KG1 (cell line): Measurements from ENCODE around the gene FOXN4.

Experiments
- DNase-seq: peaks from one replicate; lab custom pipeline; 2025; lab: John Stamatoyannopoulos, UW

FOXN4 gene

DNA sequence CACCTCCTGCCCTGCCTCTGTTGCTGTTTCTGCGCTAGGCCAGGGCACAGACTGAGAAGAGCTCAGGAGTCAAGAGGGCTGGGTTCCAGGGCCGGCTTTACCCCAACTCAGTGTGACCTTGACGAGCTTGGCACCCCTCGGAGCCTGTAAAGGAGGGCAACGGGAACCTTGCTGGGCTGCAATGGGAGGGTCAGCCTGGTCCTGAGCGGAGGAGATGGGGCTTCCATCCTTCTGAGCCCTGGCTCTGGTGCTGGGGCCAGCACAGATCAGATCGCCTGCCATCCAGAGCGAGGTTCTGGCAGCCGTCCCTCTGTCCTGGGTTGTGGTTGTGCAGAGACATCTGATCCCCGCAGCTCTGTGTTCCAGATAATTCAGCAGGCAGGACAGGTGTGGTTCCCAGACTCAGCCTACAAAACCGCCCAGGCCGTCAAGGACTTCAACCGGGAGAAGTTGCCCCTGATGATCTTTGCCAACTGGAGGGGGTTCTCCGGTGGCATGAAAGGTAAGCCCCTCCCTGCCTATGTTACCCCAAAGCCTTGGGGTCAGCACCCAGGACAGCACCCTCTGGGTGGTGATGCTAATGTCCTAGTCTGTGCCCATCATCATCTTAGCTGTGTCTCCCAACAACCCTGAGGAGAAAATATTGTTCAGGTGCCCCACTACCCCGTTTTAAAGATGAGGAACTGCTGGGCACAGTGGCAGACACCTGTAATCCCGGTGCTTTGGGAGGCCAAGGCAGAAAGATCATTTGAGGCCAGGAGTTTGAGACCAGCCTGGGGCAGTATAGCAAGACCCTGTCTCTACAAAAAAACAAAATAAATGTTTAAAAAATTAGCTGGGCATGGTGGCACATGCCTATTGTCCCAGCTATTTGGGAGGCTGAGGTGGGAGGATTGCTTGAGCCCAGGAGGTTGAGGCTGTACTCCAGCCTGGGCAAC, 50.2 kb downstream of the FOXN4 start:
- DNase-seq: no peak

DNA sequence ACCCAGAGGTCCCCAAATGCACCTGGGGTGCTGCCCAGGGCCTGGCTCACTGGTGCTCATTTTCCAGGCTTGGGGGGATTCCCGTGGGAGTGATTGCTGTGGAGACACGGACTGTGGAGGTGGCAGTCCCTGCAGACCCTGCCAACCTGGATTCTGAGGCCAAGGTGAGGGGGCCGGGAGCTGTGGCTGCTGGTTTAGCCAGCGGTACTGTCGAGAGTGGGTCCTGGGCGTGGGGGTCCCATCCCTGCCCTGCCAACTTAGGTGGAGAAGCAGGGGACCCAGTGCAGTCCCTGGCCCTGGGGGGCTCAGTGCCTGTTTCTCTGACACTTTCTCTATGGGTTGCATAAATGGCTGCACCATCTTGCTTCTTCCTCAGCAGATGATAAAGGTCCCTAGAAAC, 50.9 kb downstream of the FOXN4 start:
- no peak for DNase-seq

DNA sequence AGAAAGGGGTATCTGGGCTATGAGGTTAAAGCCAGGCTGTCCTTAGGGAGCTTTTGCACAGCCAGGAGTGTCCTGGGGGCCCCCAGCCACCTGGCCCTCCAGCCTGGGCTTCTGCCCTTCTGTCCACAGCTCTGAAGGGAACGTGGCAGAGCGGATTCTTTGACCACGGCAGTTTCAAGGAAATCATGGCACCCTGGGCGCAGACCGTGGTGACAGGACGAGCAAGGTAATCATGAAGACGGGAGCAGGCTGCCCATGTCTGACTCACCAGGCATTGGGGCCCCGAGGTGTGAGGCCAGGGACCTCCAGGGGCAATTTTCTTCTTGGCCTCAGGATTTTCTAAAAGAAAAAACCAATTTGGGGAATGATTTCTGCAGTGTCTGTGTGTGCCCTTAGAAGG, 53.1 kb downstream of the FOXN4 start:
- DNase-seq: no peak

DNA sequence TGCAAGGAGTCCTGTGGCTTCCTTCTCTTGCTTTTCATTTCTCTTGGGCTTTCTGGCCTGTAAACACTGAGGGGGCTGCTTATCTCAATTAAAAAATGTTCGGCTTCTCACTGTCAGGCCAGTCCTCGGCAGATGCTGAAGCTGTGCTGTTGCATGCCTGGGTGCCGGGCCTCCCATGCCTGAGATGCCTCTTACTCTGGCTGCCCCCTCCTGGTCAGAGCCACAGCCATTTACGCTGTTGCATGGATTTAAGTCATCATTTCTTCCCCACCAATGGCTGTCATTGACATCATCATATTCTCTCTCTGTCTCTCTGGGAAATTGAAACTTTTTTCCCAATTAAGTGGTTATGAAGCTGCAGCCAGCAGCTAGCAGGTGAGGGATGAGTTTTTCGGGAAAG, 53.7 kb downstream of the FOXN4 start:
- DNase-seq: no peak

DNA sequence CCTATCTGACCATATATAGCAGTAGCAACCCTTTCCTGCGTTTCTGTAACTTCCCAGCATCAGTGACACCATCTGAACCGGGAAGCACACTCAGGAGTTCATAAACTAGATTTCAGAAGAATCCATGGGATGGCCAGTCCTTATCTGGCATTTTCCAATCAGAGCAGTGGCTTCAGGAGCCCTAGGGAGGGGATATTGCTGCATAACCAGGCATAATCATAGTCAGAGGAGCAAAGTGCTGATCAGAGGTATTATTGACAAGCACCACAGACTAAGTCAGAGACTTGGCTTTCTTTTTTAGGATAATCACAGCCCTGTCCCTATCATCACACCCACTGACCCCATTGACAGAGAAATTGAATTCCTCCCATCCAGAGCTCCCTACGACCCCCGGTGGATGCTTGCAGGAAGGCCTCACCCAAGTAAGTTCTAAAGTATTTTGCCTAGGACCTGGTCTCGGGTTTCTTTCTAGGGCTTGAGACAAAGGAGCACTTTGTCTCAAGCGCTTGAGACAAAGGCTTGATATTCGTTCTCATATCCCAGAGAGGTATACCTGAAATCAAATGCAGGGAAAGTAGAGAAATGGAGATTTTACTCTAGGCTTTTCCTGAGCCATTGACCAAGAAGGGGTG, 55.1 kb downstream of the FOXN4 start:
- no peak for DNase-seq

DNA sequence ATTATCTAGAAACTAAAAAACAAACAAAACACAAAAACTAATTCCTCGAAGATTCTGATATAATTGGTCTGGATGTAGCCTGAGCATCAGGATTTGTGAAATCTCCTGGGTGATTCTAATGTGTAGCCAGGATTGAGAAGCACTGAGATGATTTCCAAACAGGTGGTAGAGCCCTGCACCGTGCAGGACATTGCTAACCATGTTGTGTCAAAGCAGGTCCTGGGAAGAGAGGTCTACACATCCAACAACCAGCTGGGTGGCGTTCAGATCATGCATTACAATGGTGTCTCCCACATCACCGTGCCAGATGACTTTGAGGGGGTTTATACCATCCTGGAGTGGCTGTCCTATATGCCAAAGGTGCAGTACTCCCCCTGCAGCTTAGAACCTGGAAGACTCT, 56.3 kb downstream of the FOXN4 start:
- no peak for DNase-seq

DNA sequence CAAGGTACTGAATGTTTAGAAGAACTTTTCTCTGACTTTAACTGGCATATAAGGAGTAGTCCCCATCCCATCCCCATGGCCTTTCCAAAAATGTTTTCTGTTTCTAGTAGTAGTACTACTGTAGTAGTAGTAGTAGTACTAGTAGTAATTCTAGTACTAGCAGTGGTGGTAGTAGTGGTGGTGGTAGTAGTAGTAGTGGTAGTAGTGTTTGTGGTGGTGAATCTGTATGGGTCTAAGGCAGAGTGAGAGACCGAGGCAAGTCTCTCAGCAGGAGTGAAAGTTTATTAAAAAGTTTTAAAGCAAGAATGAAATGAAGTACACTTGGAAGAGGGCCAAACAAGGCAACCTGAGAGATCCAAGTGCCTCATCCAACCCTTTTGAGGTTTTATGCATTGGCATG, 58.6 kb downstream of the FOXN4 start:
- no peak for DNase-seq

DNA sequence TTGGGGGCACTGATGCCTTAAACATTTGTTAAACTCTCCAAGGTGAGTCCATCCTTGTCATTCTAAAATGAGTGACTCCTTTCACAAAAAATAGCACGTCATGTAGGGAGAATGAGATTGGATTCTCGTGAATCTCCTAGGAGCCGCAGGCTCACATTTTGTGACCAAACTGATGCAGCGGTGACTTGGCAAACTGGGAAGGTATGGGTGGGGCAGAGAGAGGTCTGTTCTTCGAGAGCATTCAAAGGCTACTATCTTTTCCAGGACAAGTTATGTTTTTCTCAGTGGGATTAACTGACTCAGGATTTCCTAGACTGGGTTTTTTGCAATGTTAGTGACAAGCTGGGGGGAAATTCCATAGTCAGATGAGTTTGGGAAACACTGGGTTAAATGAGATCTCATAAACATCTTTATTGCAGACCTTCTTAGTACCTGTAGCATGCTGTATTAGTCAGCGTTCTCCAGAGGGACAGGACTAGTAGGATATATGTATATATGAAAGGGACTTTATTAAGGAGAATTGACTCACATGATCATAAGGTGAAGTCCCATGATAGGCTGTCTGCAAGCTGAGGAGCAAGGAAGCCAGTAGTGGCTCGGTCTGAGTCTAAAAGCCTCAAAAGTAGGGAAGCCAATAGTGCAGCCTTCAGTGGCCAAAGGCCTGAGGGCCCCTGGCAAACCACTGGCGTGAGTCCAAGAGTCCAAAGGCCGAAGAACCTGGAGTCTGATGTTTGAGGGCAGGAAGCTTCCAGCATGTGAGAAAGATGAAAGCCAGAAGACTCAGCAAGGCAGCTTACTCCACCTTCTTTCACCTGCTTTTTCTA, 61.0 kb downstream of the FOXN4 start:
- no peak for DNase-seq

DNA sequence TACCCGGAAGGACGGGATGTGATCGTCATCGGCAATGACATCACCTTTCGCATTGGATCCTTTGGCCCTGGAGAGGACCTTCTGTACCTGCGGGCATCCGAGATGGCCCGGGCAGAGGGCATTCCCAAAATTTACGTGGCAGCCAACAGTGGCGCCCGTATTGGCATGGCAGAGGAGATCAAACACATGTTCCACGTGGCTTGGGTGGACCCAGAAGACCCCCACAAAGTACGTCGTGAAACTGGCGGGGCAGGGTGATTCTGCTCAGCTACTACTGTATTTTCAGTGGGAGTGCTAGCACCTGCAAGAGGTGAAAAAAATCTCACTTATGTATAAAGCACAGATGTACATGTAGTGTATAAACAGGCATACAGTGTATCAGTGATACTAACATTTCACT, 62.9 kb downstream of the FOXN4 start:
- DNase-seq: no peak

DNA sequence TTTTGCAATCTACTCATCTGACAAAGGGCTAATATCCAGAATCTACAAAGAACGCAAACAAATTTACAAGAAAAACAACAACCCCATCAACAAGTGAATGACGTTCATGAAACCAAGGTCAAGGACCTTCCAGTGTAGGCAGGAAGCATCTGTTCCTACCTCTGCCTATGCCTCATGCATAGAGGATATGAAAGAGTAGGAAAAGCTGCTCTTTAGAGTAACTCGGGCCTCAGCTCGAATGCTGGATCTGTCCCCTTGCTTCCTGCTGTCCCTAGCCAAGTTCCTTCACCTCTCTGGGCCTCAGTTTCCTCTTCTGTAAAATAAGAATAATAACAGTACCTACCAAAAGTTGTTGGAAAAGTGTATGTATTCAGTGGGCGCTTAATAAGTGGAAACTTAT, 65.0 kb downstream of the FOXN4 start:
- DNase-seq: no peak

DNA sequence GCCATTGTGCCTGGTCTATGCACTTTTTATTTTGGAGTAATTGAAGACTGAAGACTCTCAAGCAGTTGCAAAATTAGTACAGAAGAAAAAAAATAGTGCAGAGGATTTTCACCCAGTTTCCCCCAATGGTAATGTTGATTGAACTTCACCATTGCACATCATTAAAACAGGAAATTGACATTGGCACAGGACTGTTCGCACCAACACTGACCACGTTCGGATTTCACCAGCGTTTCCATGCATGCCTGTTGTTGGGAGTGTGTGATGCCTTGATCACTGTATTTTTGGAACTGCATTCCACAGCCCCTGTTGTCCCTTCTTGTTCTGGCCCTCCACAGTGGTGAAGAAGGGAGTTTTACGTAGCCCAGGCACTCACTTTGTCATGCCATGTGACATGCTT, 67.1 kb downstream of the FOXN4 start:
- no peak for DNase-seq

DNA sequence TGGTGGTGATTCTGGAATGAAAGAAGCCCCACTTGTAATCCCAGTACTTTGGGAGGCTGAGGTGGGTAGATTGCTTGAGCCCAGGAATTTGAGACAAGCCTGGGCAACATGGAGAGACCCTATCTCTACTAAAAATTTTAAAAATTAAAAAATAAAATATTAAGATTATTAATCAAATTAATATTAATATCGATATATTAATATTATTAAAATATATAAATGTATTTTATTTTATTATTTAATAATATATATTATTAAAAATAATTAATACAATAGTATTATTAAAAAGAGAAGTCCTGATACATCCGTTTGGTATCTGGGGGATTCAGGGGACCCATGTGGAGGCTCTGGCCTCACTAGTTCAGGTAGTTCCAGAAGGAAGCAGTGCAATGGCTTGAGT, 68.7 kb downstream of the FOXN4 start:
- no peak for DNase-seq

DNA sequence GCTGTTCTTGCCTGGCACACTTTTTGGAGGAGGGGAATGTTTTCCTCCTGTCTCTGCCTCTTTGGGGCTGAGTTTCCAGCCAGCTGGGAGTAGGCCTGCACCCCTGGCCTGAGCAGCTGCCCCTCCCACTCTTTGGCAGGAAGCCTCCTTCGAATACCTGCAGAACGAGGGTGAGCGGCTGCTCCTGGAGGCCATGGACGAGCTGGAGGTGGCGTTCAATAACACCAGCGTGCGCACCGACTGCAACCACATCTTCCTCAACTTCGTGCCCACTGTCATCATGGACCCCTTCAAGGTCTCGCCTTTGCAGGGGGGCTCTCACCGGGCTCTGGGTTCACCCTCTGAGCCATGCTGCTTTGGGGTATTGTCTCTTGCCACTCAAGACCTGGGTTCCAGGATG, 69.4 kb downstream of the FOXN4 start:
- no peak for DNase-seq

DNA sequence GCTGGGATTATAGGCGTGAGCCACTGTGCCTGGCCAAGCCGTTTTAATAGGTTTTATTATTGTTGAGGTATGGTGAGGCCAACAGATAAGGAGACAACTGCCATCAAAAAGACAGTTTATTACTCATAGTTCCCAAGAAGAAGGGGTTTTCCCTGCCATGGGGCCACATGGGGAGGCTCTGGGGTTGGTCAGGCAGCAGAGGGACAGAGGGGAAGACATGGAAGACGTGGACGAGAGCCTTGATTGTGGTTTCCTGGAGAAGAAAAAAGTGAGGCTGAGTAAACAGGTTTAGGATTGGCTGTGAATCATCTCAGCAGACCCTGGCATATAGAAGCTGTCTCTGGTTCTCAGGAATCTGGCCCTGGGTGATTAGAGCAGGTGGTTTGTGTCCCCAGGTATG, 69.9 kb downstream of the FOXN4 start:
- no peak for DNase-seq

DNA sequence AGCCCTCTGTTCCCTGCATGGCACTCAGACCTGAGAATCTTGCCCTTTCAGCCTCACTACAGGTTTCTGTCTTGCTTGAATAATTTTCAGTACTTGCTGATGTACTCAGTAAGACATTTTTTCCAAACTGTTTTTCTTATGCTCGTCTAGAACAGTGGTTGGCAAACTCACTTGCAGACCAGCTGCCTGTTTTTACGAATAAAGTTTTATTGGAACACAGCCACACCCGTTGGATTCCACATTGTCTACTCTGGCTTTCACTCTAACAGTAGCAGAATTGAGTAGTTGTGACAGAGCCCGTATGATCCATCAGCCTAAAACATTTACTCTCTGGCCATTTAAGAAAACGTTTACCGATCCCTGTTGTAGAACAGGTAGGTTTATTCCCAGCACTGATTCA, 72.8 kb downstream of the FOXN4 start:
- no peak for DNase-seq

DNA sequence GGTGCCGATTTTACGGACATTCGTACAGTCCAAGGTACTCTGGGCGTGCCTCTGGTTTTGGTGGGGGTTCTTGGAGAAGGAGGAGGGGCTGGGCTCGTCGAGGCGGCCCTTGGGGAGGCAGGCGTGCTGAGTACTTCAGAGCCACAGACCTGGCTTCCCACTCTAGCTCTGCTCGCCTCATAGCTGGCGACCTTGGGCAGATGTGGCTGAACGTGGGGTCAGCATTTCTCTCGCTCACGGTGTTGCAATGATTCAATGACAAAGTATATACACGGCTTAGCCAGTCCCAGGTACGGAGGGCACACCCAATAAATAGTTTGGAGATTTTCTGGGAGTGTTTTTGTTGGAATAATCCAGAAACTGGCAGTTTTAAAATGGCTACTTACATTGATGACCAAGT, 75.1 kb downstream of the FOXN4 start:
- DNase-seq: no peak

DNA sequence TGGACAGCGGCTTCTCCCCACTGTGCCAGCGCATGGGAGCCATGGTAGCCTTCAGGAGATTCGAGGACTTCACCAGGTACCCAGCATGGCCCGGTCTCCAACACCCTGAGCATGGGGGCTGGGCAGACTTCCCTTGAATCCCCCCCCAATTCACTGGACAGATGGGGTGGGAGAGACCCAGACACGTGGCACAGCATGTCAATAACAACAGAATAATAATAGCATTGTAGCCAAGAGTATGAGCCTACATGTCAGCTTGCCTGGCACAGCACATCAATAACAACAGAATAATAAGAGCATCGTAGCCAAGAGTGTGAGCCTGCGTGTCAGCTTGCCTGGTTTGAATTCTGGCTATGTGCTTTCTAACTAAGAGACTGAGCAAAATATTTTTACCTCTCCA, 76.4 kb downstream of the FOXN4 start:
- DNase-seq: no peak

DNA sequence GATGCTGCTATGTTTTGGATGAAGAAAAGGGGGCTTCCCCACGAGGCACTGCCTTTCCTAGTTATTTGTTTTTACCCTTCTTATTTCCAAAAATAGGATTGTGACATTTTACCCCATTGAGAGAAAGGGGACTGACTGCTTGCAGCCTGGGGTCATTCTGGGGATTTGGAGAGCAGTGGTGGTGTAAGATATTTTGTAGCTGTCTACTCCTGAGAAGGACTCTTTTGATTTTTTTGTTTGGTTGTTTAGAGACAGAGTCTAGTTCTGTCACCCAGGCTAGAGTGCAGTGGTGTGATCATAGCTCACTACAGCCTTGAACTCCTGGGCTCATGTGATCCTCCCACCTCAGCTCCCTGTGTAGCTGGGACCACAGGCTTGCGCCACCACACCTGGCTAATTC, 78.9 kb downstream of the FOXN4 start:
- no peak for DNase-seq

DNA sequence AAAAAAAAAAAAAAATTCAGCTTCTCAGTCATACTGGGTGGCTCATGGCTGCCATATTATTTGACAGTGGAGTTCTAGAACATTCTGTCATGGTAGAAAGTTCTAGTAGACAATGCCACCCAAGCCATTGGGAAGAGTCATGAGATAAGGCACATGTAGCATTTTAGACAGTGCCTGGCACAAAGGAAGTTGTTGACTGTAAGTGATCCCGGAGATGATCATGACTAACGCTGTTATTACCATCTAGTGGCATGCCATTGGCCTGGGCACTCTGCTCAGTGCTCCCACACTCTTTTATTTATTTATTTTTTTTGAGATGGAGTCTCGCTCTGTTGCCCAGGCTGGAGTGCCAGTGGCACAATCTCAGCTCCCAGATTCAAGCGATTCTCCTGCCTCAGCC, 80.4 kb downstream of the FOXN4 start:
- DNase-seq: no peak
